Caco-2 (cell line): ENCODE results near the gene LDLRAD4. TPM values are rescaled to one million over a fixed set of nuclear protein-coding genes. Genes with fewer than 3 reads are reported as not detected.
A peak's percentile ranks its signal among the peaks of the same experiment; 100 is the strongest.

ENCODE experiments used
- BruUV-seq: library from RNA; stranded (reverse); fragments of 400-500 nt; replicated peaks from 2 replicates; lab custom pipeline; 2021; lab: Mats Ljungman, UMichigan
- CTCF ChIA-PET: fragments of 300-600 bp; sonication (Branson Sonifier 250); formaldehyde crosslinking; loops from one replicate; lab custom pipeline; 2022; ENCODE audit warnings: antibody characterized with exemption; lab: Charles Lee
- POLR2A ChIA-PET: fragments of 300-600 bp; sonication (Branson Sonifier 250); formaldehyde crosslinking; loops from one replicate; lab custom pipeline; 2022; ENCODE audit warnings: antibody characterized with exemption; lab: Charles Lee
- DNase-seq, 2 experiments: peaks; one replicate each; pipeline versions ENCODE4 v3.0.0 to v3.0.0-alpha.2; 2020 to 2022
- H3K27me3 ChIP-seq: replicated peaks from 2 replicates; pipeline ENCODE4 v1.6.0; 2011; ENCODE audit warnings: low read length; ENCODE audit not compliant: control insufficient read depth, insufficient read depth
- H3K36me3 ChIP-seq: 2 replicates; pipeline ENCODE4 v1.5.1; 2011; ENCODE audit warnings: low read length; ENCODE audit not compliant: control insufficient read depth, insufficient read depth
- H3K4me1 ChIP-seq: fragments of 250-450 bp; sonication (Bioruptor Pico); 2 replicates; pipeline ENCODE4 v1.5.1; 2020; ENCODE audit warnings: mild to moderate bottlenecking
- H3K4me3 ChIP-seq: 2 replicates; pipeline ENCODE4 v1.5.1; 2011; ENCODE audit warnings: low read depth, mild to moderate bottlenecking, control low read depth, low read length
- H3K9me3 ChIP-seq: fragments of 250-450 bp; sonication (Bioruptor Pico); 2 replicates; pipeline ENCODE4 v1.5.1; 2020; ENCODE audit warnings: mild to moderate bottlenecking, moderate library complexity
- H3K27ac Mint-ChIP-seq: one replicate; pipeline ENCODE4 v1.8.0; 2022; ENCODE audit warnings: mixed read lengths; ENCODE audit not compliant: unreplicated experiment
- H3K27me3 Mint-ChIP-seq: one replicate; pipeline ENCODE4 v1.8.0; 2022; ENCODE audit warnings: mixed read lengths; ENCODE audit not compliant: insufficient read depth, unreplicated experiment
- H3K36me3 Mint-ChIP-seq: one replicate; pipeline ENCODE4 v1.8.0; 2022; ENCODE audit warnings: mild to moderate bottlenecking, mixed read lengths; ENCODE audit not compliant: insufficient read depth, unreplicated experiment
- H3K4me1 Mint-ChIP-seq: one replicate; pipeline ENCODE4 v1.8.0; 2022; ENCODE audit warnings: low read depth, mixed read lengths; ENCODE audit not compliant: unreplicated experiment
- H3K4me3 Mint-ChIP-seq: one replicate; pipeline ENCODE4 v1.8.0; 2022; ENCODE audit warnings: mild to moderate bottlenecking, moderate library complexity, mixed read lengths; ENCODE audit not compliant: unreplicated experiment
- H3K9me3 Mint-ChIP-seq: one replicate; pipeline ENCODE4 v1.8.0; 2022; ENCODE audit warnings: mixed read lengths; ENCODE audit not compliant: unreplicated experiment
- intact Hi-C: fragments of 100-400 bp; cut with micrococcal nuclease; formaldehyde crosslinking; loops from one replicate; pipeline ENCODE4 v1.10.0; 2022; ENCODE audit not compliant: unreplicated experiment
- total RNA-seq: library from RNA; stranded (reverse); gene quantifications from 2 replicates; pipeline ENCODE4 v1.2.3, GENCODE V29; 2022
- TF ChIP-seq, protein P1 (sequence below), 2 experiments: fragments of 200-600 bp in 1 of 2; IDR thresholded peaks; 1 replicate in 1 of 2; 2 replicates in 1 of 2; pipeline versions ENCODE4 v1.5.1 to v1.8.0; 2011 to 2022; ENCODE audit warnings: antibody characterized with exemption in 1 of 2, control low read depth in 1 of 2, inconsistent platforms in 1 of 2, low read depth in 1 of 2, low read length in 1 of 2, mild to moderate bottlenecking in 1 of 2, moderate library complexity in 1 of 2; ENCODE audit not compliant: insufficient read depth in 1 of 2, severe bottlenecking in 1 of 2, unreplicated experiment in 1 of 2

The LDLRAD4 gene
- total RNA-seq, 1 experiment from 2014 or later: 1.2 TPM

DNA sequence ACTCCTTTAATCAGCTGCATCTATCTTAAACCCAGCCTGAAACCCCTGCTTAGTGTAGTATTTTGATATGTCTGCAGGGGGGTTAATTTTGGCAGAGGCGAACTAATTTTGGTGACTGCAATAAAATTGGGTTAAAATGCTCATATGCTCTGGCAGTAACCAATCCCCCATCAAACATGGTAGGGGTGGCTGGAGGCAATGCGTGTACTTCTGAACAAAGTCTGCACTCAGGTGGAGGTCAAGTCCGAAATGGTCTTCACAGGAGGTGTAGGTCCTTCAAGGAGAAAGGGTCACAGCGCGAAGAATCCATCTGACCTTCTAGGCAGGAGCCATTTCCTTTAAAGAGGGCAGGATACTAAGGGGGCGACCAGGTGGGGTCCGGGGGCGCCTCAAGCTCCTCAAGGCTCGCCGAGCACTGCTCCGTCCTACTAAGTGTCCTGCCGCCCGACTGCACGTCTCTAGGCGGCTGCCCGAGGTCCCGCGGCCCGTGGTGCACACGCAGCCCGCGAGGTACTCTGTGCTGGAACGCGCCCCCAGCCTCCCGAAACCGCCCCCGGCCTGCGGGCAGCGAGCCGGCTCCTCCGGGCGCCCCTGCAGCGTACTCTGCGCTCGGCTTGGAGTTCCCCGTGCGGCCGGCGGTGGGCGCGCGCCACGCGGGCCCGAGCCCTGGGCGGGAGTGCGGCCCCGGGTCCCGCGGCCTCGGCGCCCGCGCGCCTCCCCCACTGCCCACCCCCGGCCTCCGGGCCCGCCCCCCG is 1.7 kb upstream of the LDLRAD4 start:
- H3K27me3 ChIP-seq: peaks cover 7% of the 10 kb centered on the region
- CTCF ChIA-PET: interaction anchor here (1.0 to 1.5 kb wide), 4 partner anchors 57 to 314 kb away, joined by 3 to 6 read pairs (median 4); no protein-coding TSS in a partner anchor
- no peak overlapping the region for H3K27ac Mint-ChIP-seq

DNA sequence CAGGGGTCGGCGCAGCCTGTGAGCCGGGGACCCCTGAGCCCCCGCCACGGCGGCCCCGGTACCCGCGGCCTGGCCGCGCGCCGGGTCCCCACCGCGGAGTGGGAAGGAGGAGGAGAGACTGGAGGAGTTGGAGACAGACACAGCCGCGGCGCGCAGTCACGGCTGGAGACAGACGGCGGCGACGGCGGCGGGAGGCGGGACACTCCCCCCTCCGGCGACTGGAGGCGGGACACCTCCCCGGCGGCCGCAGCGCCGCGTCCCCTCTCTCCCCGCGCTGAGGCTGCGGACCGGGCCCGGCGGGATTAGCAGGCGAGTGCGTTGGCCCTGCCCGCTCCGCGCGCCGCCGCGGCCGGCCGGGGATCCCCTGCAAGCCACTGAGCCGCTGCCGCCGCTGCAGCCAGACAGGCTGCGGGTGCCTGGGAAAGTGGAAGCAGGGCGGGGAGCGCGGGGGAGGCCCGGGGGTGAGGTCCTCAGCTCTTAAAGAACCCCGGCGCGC is 1.0 kb upstream of the LDLRAD4 start:
- Mint-ChIP-seq H3K27me3 (peaks cover 41% of the 10 kb centered on the region), H3K4me1 (no peaks in the 10 kb centered on the region), H3K9me3 (no peaks in the 10 kb centered on the region), H3K4me3 (no peak overlapping the region), H3K27ac (no peak overlapping the region), H3K36me3 (no peaks in the 10 kb centered on the region)
- no peaks in the 10 kb centered on the region for H3K36me3 ChIP-seq
- H3K4me3 ChIP-seq: peak overlapping the region; percentile 39
- peak in 1 of 2 experiments; percentile 39 for DNase-seq
- CTCF ChIA-PET: no interaction called here
- TF ChIP-seq, protein P1, sequence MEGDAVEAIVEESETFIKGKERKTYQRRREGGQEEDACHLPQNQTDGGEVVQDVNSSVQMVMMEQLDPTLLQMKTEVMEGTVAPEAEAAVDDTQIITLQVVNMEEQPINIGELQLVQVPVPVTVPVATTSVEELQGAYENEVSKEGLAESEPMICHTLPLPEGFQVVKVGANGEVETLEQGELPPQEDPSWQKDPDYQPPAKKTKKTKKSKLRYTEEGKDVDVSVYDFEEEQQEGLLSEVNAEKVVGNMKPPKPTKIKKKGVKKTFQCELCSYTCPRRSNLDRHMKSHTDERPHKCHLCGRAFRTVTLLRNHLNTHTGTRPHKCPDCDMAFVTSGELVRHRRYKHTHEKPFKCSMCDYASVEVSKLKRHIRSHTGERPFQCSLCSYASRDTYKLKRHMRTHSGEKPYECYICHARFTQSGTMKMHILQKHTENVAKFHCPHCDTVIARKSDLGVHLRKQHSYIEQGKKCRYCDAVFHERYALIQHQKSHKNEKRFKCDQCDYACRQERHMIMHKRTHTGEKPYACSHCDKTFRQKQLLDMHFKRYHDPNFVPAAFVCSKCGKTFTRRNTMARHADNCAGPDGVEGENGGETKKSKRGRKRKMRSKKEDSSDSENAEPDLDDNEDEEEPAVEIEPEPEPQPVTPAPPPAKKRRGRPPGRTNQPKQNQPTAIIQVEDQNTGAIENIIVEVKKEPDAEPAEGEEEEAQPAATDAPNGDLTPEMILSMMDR (IDR thresholded peaks at IDR 0.05; ENCODE audit: insufficient read depth in 1 of 2, low read depth in 1 of 2, low read length in 1 of 2, severe bottlenecking in 1 of 2, unreplicated experiment in 1 of 2): no peak
- H3K27me3 ChIP-seq: peaks cover 7% of the 10 kb centered on the region
- H3K4me1 ChIP-seq: peaks cover 12% of the 10 kb centered on the region
- POLR2A ChIA-PET: no interaction called here
- no peaks in the 10 kb centered on the region for H3K9me3 ChIP-seq
- no TSS peak for BruUV-seq
- intact Hi-C loops: no loop called here

More for the DNA sequence above, 1.7 kb upstream of the LDLRAD4 start:
- peak overlapping the region; percentile 39 for H3K4me3 ChIP-seq
- Mint-ChIP-seq H3K4me3 (peak overlapping the region; percentile 67), H3K27me3 (peaks cover 38% of the 10 kb centered on the region), H3K4me1 (no peaks in the 10 kb centered on the region), H3K36me3 (no peaks in the 10 kb centered on the region), H3K9me3 (no peaks in the 10 kb centered on the region)
- POLR2A ChIA-PET: no interaction called here
- H3K9me3 ChIP-seq: no peaks in the 10 kb centered on the region
- H3K36me3 ChIP-seq: no peaks in the 10 kb centered on the region
- peak in 1 of 2 experiments; percentile 43 for DNase-seq
- no TSS peak for BruUV-seq
- TF ChIP-seq, protein P1 (IDR thresholded peaks at IDR 0.05; ENCODE audit: insufficient read depth in 1 of 2, low read depth in 1 of 2, low read length in 1 of 2, severe bottlenecking in 1 of 2, unreplicated experiment in 1 of 2): peak in 1 of 2 experiments; percentile 6
- intact Hi-C loops: no loop called here
- peaks cover 12% of the 10 kb centered on the region for H3K4me1 ChIP-seq

DNA sequence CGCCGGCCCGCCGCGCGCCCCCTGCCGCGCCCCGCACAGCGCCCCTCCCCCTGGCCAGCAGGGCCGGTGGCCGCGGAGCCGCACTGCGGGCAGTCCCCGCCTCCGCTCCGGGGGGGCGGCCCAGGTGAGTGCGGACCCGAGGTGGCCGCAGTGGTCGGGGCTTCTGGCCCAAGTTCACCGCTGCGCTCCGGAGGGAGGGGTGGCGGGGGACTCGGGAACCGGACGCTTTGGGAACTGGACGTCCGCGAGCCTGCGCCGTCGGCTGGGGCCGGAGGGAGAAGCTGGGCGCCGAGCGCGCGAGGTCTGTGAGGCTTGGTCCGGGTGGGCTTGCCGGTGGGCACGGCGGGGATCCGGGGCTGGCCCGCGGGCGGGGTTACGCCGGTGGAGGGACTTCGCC is 591 bp upstream of the LDLRAD4 start:
- no peaks in the 10 kb centered on the region for H3K36me3 ChIP-seq
- CTCF ChIA-PET: no interaction called here
- H3K27me3 ChIP-seq: peaks cover 7% of the 10 kb centered on the region
- H3K4me1 ChIP-seq: peaks cover 12% of the 10 kb centered on the region
- no peaks in the 10 kb centered on the region for H3K9me3 ChIP-seq
- peak in 1 of 2 experiments; percentile 24 for DNase-seq
- no peaks in the 10 kb centered on the region for H3K9me3 Mint-ChIP-seq
- H3K4me3 ChIP-seq: peak overlapping the region; percentile 39
- TF ChIP-seq, protein P1 (IDR thresholded peaks at IDR 0.05; ENCODE audit: insufficient read depth in 1 of 2, low read depth in 1 of 2, low read length in 1 of 2, severe bottlenecking in 1 of 2, unreplicated experiment in 1 of 2): no peak
- no peak overlapping the region for H3K27ac Mint-ChIP-seq
- intact Hi-C loops: no loop called here
- POLR2A ChIA-PET: no interaction called here
- H3K27me3 Mint-ChIP-seq: peaks cover 39% of the 10 kb centered on the region
- no peaks in the 10 kb centered on the region for H3K4me1 Mint-ChIP-seq
- no peaks in the 10 kb centered on the region for H3K36me3 Mint-ChIP-seq
- H3K4me3 Mint-ChIP-seq: no peak overlapping the region
- BruUV-seq: no TSS peak
